ENCODE measurements around the gene BMPR2.

GRCh38 chr2:202337151-202337550 is 39.0 kb upstream of the BMPR2 start:
- no peak for TF ChIP-seq CTCF (IDR thresholded peaks at IDR 0.05)
- no peak for TF ChIP-seq POLR2A (IDR thresholded peaks at IDR 0.05; ENCODE audit: low read depth)
- no peak for TF ChIP-seq POLR2AphosphoS5 (IDR thresholded peaks at IDR 0.05)

Measured in esophagus muscularis mucosa (tissue), 3 donors.